Activated CD4-positive, alpha-beta T cell treated with anti-CD3 and anti-CD28 coated beads, Interleukin-2, amount 50 U/mL, for 16 hours (primary cell): ENCODE data around the gene PRDX1.
"Not testable (repeated sequence)": the region's sequence is repeated elsewhere in the genome, so short reads cannot be mapped to it uniquely, and the experiment has no call there.

Experiments
- DNase-seq: peaks from one replicate; pipeline ENCODE4 v3.0.0-alpha.2; 2020

The PRDX1 gene

GRCh38 chr1:45535988-45536766 is 14.5 kb upstream of the PRDX1 start:
- peak; percentile 51 for DNase-seq

GRCh38 chr1:45531873-45532272 is 10.2 kb upstream of the PRDX1 start:
- DNase-seq: no peak

- DNase-seq: no peak
These were observed 9.0 kb upstream of the PRDX1 start for GRCh38 chr1:45530632-45531135.

GRCh38 chr1:45526135-45526644 is 4.5 kb upstream of the PRDX1 start:
- DNase-seq: no peak

GRCh38 chr1:45523975-45524374 is 2.3 kb upstream of the PRDX1 start:
- DNase-seq: not testable (repeated sequence)

- DNase-seq: not testable (repeated sequence)
These were observed 1.8 kb upstream of the PRDX1 start for GRCh38 chr1:45523516-45523915.

GRCh38 chr1:45522324-45523104 is 830 bp upstream of the PRDX1 start:
- DNase-seq: peak; percentile 73

- DNase-seq: not testable (repeated sequence)
These were observed 1.9 kb downstream of the PRDX1 start for GRCh38 chr1:45519774-45520173.

- no peak for DNase-seq
These were observed 2.8 kb downstream of the PRDX1 start for GRCh38 chr1:45518910-45519309.

- DNase-seq: not testable (repeated sequence)
These were observed 3.3 kb downstream of the PRDX1 start for GRCh38 chr1:45518366-45518765.

- DNase-seq: no peak
These were observed 5.2 kb downstream of the PRDX1 start for GRCh38 chr1:45516465-45516864.

GRCh38 chr1:45516036-45516435 is 5.6 kb downstream of the PRDX1 start:
- DNase-seq: no peak

GRCh38 chr1:45513532-45514260 is 8.0 kb downstream of the PRDX1 start:
- not testable (repeated sequence) for DNase-seq

GRCh38 chr1:45512641-45513054 is 9.0 kb downstream of the PRDX1 start:
- peak; percentile 63 for DNase-seq

- no peak for DNase-seq
These were observed 10.6 kb downstream of the PRDX1 start for GRCh38 chr1:45510972-45511527.

- no peak for DNase-seq
These were observed 11.4 kb downstream of the PRDX1 start for GRCh38 chr1:45510036-45510971.

GRCh38 chr1:45508295-45509151 is 13.2 kb downstream of the PRDX1 start:
- DNase-seq: no peak

GRCh38 chr1:45507893-45508292 is 13.8 kb downstream of the PRDX1 start:
- DNase-seq: no peak

- no peak for DNase-seq
These were observed 14.5 kb downstream of the PRDX1 start for GRCh38 chr1:45507195-45507594.
